GM12873 (cell line): ENCODE measurements around the gene LYPD1.

Source experiments
- CTCF ChIP-seq: IDR thresholded peaks from 2 replicates; pipeline ENCODE4 v1.5.1; 2012; ENCODE audit warnings: low read depth, mild to moderate bottlenecking, moderate library complexity, low read length, control low read depth; ENCODE audit not compliant: insufficient read depth; ENCODE audit errors: missing control alignments

LYPD1 gene

GRCh38 chr2:132665401-132666140 is 4.4 kb downstream of the LYPD1 start:
- no peak for TF ChIP-seq CTCF

- TF ChIP-seq CTCF = no peak
These were observed 5.9 kb downstream of the LYPD1 start for GRCh38 chr2:132664096-132664495.

- no peak for TF ChIP-seq CTCF
These were observed 7.3 kb downstream of the LYPD1 start for GRCh38 chr2:132662732-132663131.

- no peak for TF ChIP-seq CTCF
These were observed 10.7 kb downstream of the LYPD1 start for GRCh38 chr2:132659331-132659730.

GRCh38 chr2:132656266-132656975 is 13.6 kb downstream of the LYPD1 start:
- TF ChIP-seq CTCF = no peak

GRCh38 chr2:132654968-132655367 is 15.0 kb downstream of the LYPD1 start:
- no peak for TF ChIP-seq CTCF

- no peak for TF ChIP-seq CTCF
These were observed 15.7 kb downstream of the LYPD1 start for GRCh38 chr2:132654335-132654734.
